IPS DF 6.9 (cell line): ENCODE results near the gene CXXC5.

ENCODE experiments used
- DNase-seq: peaks from one replicate; pipeline ENCODE4 v3.0.0-alpha.2; 2013; ENCODE audit warnings: low read depth, low spot score
- H3K27ac ChIP-seq: one replicate; pipeline ENCODE4 v1.5.1; 2013; ENCODE audit warnings: low read length, control low read depth
- H3K27me3 ChIP-seq: 2 replicates; pipeline ENCODE4 v1.6.1; 2013; ENCODE audit warnings: mild to moderate bottlenecking, low read length; ENCODE audit not compliant: control insufficient read depth, insufficient read depth
- H3K36me3 ChIP-seq: 2 replicates; pipeline ENCODE4 v1.6.1; 2013; ENCODE audit warnings: low read length; ENCODE audit not compliant: control insufficient read depth, insufficient read depth
- H3K4me1 ChIP-seq: 2 replicates; pipeline ENCODE4 v1.6.1; 2013; ENCODE audit warnings: low read length; ENCODE audit not compliant: control insufficient read depth, insufficient read depth
- H3K4me3 ChIP-seq: 2 replicates; pipeline ENCODE4 v1.5.1; 2013; ENCODE audit warnings: mild to moderate bottlenecking, low read length
- H3K9me3 ChIP-seq: 2 replicates; pipeline ENCODE4 v1.6.1; 2013; ENCODE audit warnings: low read length, inconsistent platforms; ENCODE audit not compliant: control insufficient read depth, insufficient read depth
- WGBS: extraction: QIAGEN DNeasy Blood & Tissue Kit; methylation state at CpG from one replicate; pipeline ENCODE4 v1.1.7; 2013; ENCODE audit warnings: mixed read lengths, missing lambda C conversion rate; ENCODE audit not compliant: insufficient read length, insufficient coverage; 5-methylcytosine and 5-hydroxymethylcytosine counted together

Gene CXXC5

GRCh38 chr5:139631520-139632165 lies 16.5 kb upstream of the CXXC5 start:
- H3K27me3 ChIP-seq, result no peaks in the 10 kb centered on the region
- H3K27ac ChIP-seq, result no peak overlapping the region
- no CpG with 5 or more reads among the region's 3 CpGs for WGBS
- H3K4me1 ChIP-seq, result peaks cover 4% of the 10 kb centered on the region
- no peak overlapping the region for H3K4me3 ChIP-seq
- H3K9me3 ChIP-seq, result no peaks in the 10 kb centered on the region
- no peak for DNase-seq
- no peaks in the 10 kb centered on the region; the same call in 1 of the 2 replicates for H3K36me3 ChIP-seq

GRCh38 chr5:139633295-139634027 lies 14.7 kb upstream of the CXXC5 start:
- Histone ChIP-seq H3K4me1 (peaks cover 11% of the 10 kb centered on the region), H3K36me3 (no peaks in the 10 kb centered on the region), H3K27me3 (no peaks in the 10 kb centered on the region), H3K4me3 (no peak overlapping the region), H3K27ac (no peak overlapping the region), H3K9me3 (no peaks in the 10 kb centered on the region)
- no CpG with 5 or more reads among the region's 6 CpGs for WGBS
- DNase-seq, result peak; percentile 76

DNA sequence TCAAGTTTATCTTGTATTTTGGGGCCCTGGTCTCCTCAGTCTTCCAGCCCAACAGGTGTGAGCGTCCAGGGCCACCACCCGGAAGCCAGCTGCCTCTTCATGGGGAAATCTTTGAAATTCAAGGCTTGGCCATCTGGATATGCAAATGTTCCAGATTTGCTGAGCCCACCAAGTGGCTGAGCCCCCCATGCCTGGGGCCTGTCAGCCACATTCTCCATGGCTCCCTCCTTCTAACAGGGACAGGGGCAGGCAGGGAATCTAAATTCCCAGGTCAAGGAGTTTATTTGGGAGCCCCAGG lies 14.2 kb upstream of the CXXC5 start:
- Histone ChIP-seq H3K9me3 (no peaks in the 10 kb centered on the region), H3K4me1 (peaks cover 14% of the 10 kb centered on the region), H3K27ac (no peak overlapping the region), H3K4me3 (no peak overlapping the region), H3K36me3 (no peaks in the 10 kb centered on the region), H3K27me3 (no peaks in the 10 kb centered on the region)
- no CpG with 5 or more reads among the region's 2 CpGs for WGBS
- DNase-seq, result no peak

DNA sequence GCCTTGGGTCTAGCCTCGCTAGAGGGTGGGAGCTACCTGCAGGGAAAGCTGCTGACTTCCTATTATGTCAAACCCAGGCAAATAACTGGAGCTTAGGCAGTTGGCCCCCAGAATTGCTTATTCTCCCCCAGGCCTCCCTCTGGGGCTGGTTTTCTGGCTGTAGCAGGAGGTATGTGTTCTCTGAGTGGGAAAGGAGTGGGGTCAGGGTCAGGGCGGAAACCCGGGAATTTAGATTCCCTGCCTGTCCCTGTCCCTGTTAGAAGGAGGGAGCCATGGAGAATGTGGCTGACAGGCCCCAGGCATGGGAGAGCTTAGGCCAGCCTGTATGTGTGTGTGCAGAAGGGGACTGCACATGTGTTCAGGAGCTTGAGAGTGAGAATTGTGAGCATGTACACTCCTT lies 13.6 kb upstream of the CXXC5 start:
- DNase-seq, result no peak
- H3K9me3 ChIP-seq, result no peaks in the 10 kb centered on the region
- H3K27ac ChIP-seq, result no peak overlapping the region
- no peaks in the 10 kb centered on the region for H3K36me3 ChIP-seq
- H3K4me1 ChIP-seq, result peaks cover 14% of the 10 kb centered on the region
- no peaks in the 10 kb centered on the region for H3K27me3 ChIP-seq
- no peak overlapping the region for H3K4me3 ChIP-seq
- no CpG with 5 or more reads among the region's 3 CpGs for WGBS

DNA sequence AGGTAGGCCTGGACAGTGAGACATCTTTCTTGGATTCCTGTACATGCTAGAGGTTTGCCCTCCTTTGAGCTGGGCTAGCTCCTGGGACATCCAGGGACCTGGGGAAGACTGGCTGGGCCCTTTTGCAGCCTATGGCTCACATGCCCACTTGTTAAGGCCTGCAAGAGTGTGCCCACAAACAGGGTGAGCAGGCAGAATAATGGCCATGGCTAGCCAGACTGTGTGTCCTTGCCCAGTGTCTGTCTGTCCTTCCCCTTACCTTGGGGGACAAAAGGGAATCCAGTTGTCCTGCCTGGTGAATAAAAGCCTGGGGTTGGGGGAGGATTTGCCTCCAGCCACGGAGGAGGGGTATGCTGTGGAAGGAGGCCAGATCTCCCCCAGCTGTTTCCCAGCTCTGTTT lies 13.0 kb upstream of the CXXC5 start:
- Histone ChIP-seq H3K9me3 (no peaks in the 10 kb centered on the region), H3K36me3 (no peaks in the 10 kb centered on the region), H3K4me3 (no peak overlapping the region), H3K27ac (no peak overlapping the region), H3K4me1 (peaks cover 20% of the 10 kb centered on the region), H3K27me3 (no peaks in the 10 kb centered on the region)
- DNase-seq, result no peak
- WGBS, result no CpG with 5 or more reads among the region's 1 CpG

- Histone ChIP-seq H3K4me3 (no peak overlapping the region), H3K36me3 (no peaks in the 10 kb centered on the region), H3K27ac (no peak overlapping the region), H3K4me1 (peaks cover 24% of the 10 kb centered on the region), H3K9me3 (no peaks in the 10 kb centered on the region), H3K27me3 (no peaks in the 10 kb centered on the region)
- DNase-seq, result no peak
These were observed 12.4 kb upstream of the CXXC5 start for GRCh38 chr5:139635606-139636206.

DNA sequence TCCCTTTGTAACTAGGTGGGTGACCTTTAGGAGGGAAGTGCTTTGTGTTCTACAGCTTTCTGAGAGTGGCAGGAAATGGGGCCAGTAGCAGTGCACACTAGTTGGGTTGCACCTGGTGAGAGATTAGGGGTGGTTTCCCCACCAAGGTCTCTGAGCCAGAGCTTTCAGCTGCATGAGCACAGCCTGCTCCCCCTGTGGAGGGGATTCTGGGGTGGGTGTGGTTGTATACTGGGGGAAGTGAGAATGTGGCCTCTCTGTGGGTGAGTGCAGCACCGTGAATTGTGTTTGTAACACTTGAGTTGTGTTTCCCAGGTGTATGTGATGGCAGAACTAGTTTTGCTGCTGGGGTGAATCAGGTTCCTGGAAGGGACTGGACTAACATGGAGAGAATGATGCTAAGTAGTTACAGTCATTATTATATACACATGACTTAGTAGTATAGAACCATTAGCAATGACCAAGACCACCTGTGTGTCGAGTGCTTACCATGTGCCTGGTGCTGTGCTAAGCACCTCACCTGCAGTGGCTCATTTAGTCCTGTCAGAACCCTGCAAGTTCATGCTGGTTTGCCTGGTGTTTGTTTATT lies 11.8 kb upstream of the CXXC5 start:
- Histone ChIP-seq H3K4me3 (no peak overlapping the region), H3K27ac (no peak overlapping the region), H3K36me3 (no peaks in the 10 kb centered on the region), H3K27me3 (no peaks in the 10 kb centered on the region), H3K9me3 (no peaks in the 10 kb centered on the region), H3K4me1 (peaks cover 29% of the 10 kb centered on the region)
- DNase-seq, result no peak
- no CpG with 5 or more reads among the region's 2 CpGs for WGBS

DNA sequence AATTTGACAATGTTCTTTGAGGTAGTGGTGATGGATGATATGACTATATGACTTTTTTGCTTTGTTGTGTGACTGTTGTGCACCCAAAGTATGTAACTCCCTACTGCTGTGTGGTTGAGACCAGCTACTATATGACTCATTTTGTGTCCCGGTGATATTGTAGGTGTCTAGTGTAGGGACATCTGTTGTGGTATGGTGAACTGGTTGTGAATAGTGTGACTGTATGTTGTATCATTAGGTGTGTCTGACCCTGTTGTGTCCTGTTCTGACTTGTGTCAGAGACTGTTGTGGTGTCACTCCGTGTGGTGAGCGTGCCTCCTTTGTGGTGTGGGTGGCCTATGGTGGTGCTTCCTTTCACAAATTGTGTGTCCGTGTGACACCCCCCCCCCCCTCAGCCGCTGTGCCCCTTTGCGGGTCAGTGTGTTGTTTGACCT lies 11.2 kb upstream of the CXXC5 start:
- H3K4me3 ChIP-seq, result peak overlapping the region; percentile 13; the same call in 1 of the 2 replicates

GRCh38 chr5:139637438-139638089 lies 10.6 kb upstream of the CXXC5 start:
- H3K27me3 ChIP-seq, result no peaks in the 10 kb centered on the region
- H3K4me3 ChIP-seq, result peak overlapping the region; percentile 64; the same call in 1 of the 2 replicates
- WGBS, result no CpG with 5 or more reads among the region's 62 CpGs
- no peak for DNase-seq
- no peaks in the 10 kb centered on the region for H3K36me3 ChIP-seq
- no peak overlapping the region for H3K27ac ChIP-seq
- H3K9me3 ChIP-seq, result no peaks in the 10 kb centered on the region
- peaks cover 29% of the 10 kb centered on the region for H3K4me1 ChIP-seq

More for the DNA sequence above, 11.2 kb upstream of the CXXC5 start:
- DNase-seq, result no peak
- Histone ChIP-seq H3K27ac (no peak overlapping the region), H3K9me3 (no peaks in the 10 kb centered on the region), H3K36me3 (no peaks in the 10 kb centered on the region), H3K4me1 (peaks cover 29% of the 10 kb centered on the region), H3K27me3 (no peaks in the 10 kb centered on the region)
- no CpG with 5 or more reads among the region's 6 CpGs for WGBS

DNA sequence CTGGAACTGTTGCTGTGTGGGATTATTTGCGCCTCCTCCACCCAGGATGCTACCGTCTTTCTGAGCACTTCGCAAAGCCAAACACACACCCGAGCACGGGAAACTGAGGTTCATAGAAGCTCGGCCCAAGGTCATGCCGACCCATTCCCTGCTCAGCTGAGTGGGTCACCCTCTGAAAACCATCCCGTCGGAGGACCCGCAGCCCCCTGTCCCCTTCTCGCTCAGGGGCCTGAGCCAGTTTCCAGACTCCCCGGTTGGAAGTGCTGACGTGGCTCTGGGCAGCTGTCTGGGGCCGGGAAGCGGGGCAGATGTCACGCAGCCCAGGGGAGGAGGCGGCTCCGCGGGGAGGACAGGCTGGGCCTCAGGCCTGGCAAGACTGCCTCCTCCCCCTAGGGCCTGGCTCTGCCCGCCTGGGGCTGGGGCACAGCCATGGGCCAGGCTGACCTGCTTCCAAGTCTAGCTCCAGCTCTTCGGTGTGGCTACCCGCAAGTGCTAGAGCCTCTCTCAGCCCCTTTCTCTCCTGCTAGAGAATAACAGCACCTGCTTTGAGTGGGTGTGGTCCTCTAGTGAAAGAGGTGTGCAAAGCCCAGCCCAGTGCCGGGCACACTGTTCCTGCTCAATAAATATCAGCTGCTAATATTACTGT lies 9.9 kb upstream of the CXXC5 start:
- no CpG with 5 or more reads among the region's 23 CpGs for WGBS
- Histone ChIP-seq H3K27ac (no peak overlapping the region), H3K4me1 (peaks cover 31% of the 10 kb centered on the region), H3K4me3 (peak overlapping the region; percentile 64; the same call in 1 of the 2 replicates), H3K36me3 (no peaks in the 10 kb centered on the region), H3K27me3 (no peaks in the 10 kb centered on the region), H3K9me3 (no peaks in the 10 kb centered on the region)
- no peak for DNase-seq
